OCI-LY7 (cell line): ENCODE measurements around the gene NEDD1.

Source experiments
- EZH2phosphoT487 ChIP-seq: fragments of 200-600 bp; sonication (generic); IDR thresholded peaks from 2 replicates; pipeline ENCODE4 v1.6.1; 2018; ENCODE audit warnings: low read depth, borderline replicate concordance, mild to moderate bottlenecking, mixed run types, antibody characterized with exemption, low read length, moderate library complexity, mixed read lengths
- TF ChIP-seq, protein P1 (sequence below): fragments of 200-600 bp; sonication (generic); conservative IDR thresholded peaks from 2 replicates; pipeline ENCODE4 v1.5.1; 2014; ENCODE audit warnings: mild to moderate bottlenecking, antibody characterized with exemption, low read length, moderate library complexity, mixed read lengths

DNA sequence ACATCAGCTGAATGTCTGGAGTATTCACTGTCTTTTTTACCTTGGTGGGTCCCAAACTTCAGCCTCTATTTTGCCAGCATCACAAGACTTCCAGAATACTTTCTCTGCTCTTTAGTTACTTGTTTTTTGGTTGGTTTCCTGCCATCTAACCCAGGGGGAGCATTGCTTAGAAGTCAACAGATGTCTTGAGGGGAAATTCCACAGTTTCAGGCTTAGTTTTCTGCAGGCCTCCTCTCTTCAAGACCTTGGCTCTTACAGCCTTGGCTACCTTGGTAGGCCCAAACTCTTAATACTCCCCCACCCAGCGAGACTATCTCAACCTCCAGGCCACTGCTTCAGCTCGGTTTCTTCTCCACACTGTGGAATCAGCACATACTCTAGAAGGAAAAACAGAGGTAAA lies 41.7 kb downstream of the NEDD1 start:
- TF ChIP-seq, protein P1, sequence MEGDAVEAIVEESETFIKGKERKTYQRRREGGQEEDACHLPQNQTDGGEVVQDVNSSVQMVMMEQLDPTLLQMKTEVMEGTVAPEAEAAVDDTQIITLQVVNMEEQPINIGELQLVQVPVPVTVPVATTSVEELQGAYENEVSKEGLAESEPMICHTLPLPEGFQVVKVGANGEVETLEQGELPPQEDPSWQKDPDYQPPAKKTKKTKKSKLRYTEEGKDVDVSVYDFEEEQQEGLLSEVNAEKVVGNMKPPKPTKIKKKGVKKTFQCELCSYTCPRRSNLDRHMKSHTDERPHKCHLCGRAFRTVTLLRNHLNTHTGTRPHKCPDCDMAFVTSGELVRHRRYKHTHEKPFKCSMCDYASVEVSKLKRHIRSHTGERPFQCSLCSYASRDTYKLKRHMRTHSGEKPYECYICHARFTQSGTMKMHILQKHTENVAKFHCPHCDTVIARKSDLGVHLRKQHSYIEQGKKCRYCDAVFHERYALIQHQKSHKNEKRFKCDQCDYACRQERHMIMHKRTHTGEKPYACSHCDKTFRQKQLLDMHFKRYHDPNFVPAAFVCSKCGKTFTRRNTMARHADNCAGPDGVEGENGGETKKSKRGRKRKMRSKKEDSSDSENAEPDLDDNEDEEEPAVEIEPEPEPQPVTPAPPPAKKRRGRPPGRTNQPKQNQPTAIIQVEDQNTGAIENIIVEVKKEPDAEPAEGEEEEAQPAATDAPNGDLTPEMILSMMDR: no peak
- no peak for TF ChIP-seq EZH2phosphoT487
